Endodermal cell (in vitro differentiated cells): ENCODE data around the gene CEP85. TPM values are rescaled to one million over a fixed set of nuclear protein-coding genes. Genes with fewer than 3 reads are reported as not detected.

Source experiments
- DNase-seq: peaks from one replicate; pipeline ENCODE4 v3.0.0-alpha.2; 2017
- H3K27ac ChIP-seq: 2 replicates; pipeline ENCODE4 v1.5.1; 2013; ENCODE audit warnings: mild to moderate bottlenecking, low read depth, low read length, moderate library complexity
- H3K27me3 ChIP-seq: 2 replicates; pipeline ENCODE4 v1.6.1; 2013; ENCODE audit warnings: mild to moderate bottlenecking, low read length, moderate library complexity; ENCODE audit not compliant: insufficient read depth, control insufficient read depth, poor library complexity, severe bottlenecking
- H3K36me3 ChIP-seq: 2 replicates; pipeline ENCODE4 v1.7.0; 2013; ENCODE audit warnings: mild to moderate bottlenecking, low read length, moderate library complexity; ENCODE audit not compliant: control insufficient read depth, insufficient read depth
- H3K4me1 ChIP-seq: one replicate; pipeline ENCODE4 v1.7.0; 2013; ENCODE audit warnings: low read length; ENCODE audit not compliant: control insufficient read depth, insufficient read depth
- H3K4me3 ChIP-seq: 2 replicates; pipeline ENCODE4 v1.5.1; 2013; ENCODE audit warnings: mild to moderate bottlenecking, low read length, moderate library complexity
- H3K9ac ChIP-seq: 2 replicates; pipeline ENCODE4 v1.6.1; 2013; ENCODE audit warnings: mild to moderate bottlenecking, low read length, moderate library complexity; ENCODE audit not compliant: poor library complexity, severe bottlenecking; ENCODE audit errors: extremely low read depth
- H3K9me3 ChIP-seq: 2 replicates; pipeline ENCODE4 v1.6.1; 2013; ENCODE audit warnings: mild to moderate bottlenecking, low read length, moderate library complexity; ENCODE audit not compliant: control insufficient read depth
- H3K27ac Mint-ChIP-seq: 2 replicates; pipeline ENCODE4 v1.8.0; 2020; ENCODE audit warnings: mixed read lengths
- H3K27me3 Mint-ChIP-seq: 2 replicates; pipeline ENCODE4 v1.8.0; 2021; ENCODE audit warnings: mild to moderate bottlenecking, mixed read lengths; ENCODE audit not compliant: insufficient read depth
- H3K36me3 Mint-ChIP-seq: 2 replicates; pipeline ENCODE4 v1.8.0; 2020; ENCODE audit warnings: low read depth, mixed read lengths
- H3K4me1 Mint-ChIP-seq: 2 replicates; pipeline ENCODE4 v1.8.0; 2020; ENCODE audit warnings: mixed read lengths
- H3K4me3 Mint-ChIP-seq: 2 replicates; pipeline ENCODE4 v1.8.0; 2020; ENCODE audit warnings: mild to moderate bottlenecking, moderate library complexity, mixed read lengths
- H3K9me3 Mint-ChIP-seq: 2 replicates; pipeline ENCODE4 v1.8.0; 2020; ENCODE audit warnings: mild to moderate bottlenecking, mixed read lengths
- whole genome bisulfite sequencing, 2 experiments: methylation state at CpG; one replicate each; pipeline versions ENCODE4 v1.1.5 to v1.1.7; 2013; ENCODE audit warnings: missing lambda C conversion rate in 2 of 2, mixed read lengths in 1 of 2; ENCODE audit not compliant: insufficient coverage in 1 of 2, insufficient read length in 1 of 2; 5-methylcytosine and 5-hydroxymethylcytosine counted together
- total RNA-seq, 2 donors: library from RNA; stranded (reverse); fragmentation: NEBNext Ultra II Directional in 1 of 2; extraction: Animal tissue kit (Norgen Biotek cat#: 25700) in 1 of 2; gene quantifications; 2 replicates in 1 of 2; 3 replicates in 1 of 2; pipeline ENCODE4 v1.2.1, GENCODE V29; 2021
- TF ChIP-seq, protein P1 (sequence below): fragments of 200-600 bp; sonication (generic); conservative IDR thresholded peaks from 2 replicates; pipeline ENCODE4 v1.5.0; 2021; ENCODE audit warnings: antibody characterized with exemption, mild to moderate bottlenecking

Gene CEP85
- total RNA-seq, 2 donors from 2014 or later = 25.6 to 43.6 TPM

DNA sequence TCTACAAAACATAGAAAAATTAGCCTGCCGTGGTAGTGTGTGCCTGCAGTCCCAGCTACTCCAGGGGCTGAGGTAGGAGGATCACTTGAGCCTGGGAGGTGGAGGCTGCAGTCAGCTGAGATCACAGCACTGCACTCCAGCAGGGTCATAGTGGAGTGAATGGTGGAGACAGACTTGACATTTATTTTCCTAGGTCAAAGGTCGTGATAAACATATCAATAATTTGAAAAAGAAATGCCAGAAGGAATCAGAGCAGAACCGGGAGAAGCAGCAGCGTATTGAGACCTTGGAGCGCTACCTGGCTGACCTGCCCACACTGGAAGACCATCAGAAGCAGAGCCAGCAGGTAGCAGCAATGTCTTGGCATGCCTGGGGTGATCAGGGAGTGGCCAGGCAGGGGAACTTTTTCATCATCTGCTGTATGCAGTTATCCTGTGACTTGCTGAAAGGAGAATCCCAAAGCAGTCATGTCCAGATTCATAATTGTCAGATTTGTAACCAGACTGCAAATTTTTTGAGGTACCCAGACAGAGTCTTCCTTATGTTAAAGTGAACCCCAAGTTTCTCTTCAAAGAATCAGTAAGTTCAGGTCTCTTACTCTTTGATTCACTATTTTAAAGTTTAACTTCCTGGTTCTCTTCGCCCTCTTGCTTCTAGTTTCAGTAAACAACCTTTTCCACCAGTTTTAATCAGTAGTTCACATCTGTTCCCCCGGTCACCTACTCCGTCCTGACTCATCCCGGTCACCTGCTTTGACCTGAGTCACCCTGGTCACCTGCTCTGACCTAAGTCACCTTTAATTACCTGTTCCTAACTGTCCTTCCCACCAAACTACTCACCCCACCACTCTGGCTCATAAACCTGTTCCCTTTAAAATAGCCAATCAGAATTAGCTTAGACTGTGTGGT, 34.5 kb downstream of the CEP85 start:
- H3K36me3 Mint-ChIP-seq = peaks cover 66% of the 10 kb centered on the region
- no peak overlapping the region for H3K4me3 Mint-ChIP-seq
- 92 to 96% methylated on average over 9 of the region's 9 CpGs for WGBS, 2 experiments
- H3K9me3 Mint-ChIP-seq = peaks cover 11% of the 10 kb centered on the region
- no peaks in the 10 kb centered on the region for H3K27me3 Mint-ChIP-seq
- Histone ChIP-seq H3K27ac (no peak overlapping the region), H3K9ac (no peak overlapping the region), H3K4me3 (no peak overlapping the region), H3K36me3 (peaks cover 80% of the 10 kb centered on the region), H3K4me1 (no peaks in the 10 kb centered on the region), H3K27me3 (no peaks in the 10 kb centered on the region), H3K9me3 (peaks cover 26% of the 10 kb centered on the region)
- H3K27ac Mint-ChIP-seq = no peak overlapping the region
- no peak for DNase-seq
- no peaks in the 10 kb centered on the region for H3K4me1 Mint-ChIP-seq
- TF ChIP-seq, protein P1, sequence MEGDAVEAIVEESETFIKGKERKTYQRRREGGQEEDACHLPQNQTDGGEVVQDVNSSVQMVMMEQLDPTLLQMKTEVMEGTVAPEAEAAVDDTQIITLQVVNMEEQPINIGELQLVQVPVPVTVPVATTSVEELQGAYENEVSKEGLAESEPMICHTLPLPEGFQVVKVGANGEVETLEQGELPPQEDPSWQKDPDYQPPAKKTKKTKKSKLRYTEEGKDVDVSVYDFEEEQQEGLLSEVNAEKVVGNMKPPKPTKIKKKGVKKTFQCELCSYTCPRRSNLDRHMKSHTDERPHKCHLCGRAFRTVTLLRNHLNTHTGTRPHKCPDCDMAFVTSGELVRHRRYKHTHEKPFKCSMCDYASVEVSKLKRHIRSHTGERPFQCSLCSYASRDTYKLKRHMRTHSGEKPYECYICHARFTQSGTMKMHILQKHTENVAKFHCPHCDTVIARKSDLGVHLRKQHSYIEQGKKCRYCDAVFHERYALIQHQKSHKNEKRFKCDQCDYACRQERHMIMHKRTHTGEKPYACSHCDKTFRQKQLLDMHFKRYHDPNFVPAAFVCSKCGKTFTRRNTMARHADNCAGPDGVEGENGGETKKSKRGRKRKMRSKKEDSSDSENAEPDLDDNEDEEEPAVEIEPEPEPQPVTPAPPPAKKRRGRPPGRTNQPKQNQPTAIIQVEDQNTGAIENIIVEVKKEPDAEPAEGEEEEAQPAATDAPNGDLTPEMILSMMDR = no peak

DNA sequence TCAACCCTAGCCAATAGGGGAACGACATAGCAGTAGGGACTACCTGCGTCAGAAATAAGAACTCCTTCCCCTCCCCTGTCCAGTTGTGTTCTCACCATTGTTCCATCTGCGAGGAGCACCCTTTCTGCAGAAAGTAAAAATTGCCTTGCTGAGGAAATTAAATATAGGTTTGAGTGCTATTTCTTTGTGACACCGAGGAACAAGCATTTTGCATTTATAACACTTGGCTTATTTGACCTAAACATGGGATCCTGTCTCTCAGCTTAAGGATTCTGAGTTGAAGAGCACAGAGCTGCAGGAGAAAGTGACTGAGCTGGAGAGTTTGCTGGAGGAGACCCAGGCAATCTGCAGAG, 35.2 kb downstream of the CEP85 start:
- no peak overlapping the region for H3K27ac ChIP-seq
- H3K4me3 ChIP-seq = no peak overlapping the region
- 98 to 100% methylated on average over 3 to 4 of the region's 4 CpGs for WGBS, 2 experiments
- Mint-ChIP-seq H3K4me1 (no peaks in the 10 kb centered on the region), H3K27ac (no peak overlapping the region), H3K4me3 (no peak overlapping the region), H3K9me3 (peaks cover 11% of the 10 kb centered on the region), H3K27me3 (no peaks in the 10 kb centered on the region), H3K36me3 (peaks cover 63% of the 10 kb centered on the region)
- peaks cover 26% of the 10 kb centered on the region for H3K9me3 ChIP-seq
- H3K9ac ChIP-seq = no peak overlapping the region
- no peaks in the 10 kb centered on the region for H3K4me1 ChIP-seq
- TF ChIP-seq, protein P1 = no peak
- no peak for DNase-seq
- H3K36me3 ChIP-seq = peaks cover 78% of the 10 kb centered on the region
- no peaks in the 10 kb centered on the region for H3K27me3 ChIP-seq

DNA sequence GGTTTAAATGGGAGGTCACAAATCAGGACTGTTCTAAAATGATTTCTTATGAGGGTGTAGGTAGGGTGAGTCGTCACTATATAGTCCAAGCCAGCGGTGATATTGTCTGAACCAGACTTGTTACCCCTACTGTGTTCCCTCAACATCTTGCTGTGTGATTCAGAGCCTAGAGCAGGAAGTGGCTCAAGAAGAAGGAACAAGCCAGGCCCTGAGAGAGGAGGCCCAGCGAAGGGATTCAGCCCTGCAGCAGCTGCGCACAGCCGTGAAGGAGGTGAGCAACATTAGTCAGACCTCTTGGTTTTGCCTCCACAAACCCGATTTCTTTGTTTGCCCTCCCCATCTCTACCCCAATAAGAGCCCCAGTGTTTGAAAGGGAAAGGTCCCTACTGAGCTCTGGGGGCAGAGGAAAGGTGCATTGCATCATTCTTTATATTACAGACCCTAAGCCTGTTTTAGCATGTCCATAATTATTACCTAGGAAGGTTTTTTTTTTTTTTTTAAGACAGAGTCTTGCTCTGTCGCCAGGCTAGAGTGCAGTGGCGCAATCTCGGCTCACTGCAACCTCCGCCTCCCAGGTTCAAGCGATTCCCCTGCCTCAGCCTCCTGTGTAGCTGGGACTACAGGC, 40.9 kb downstream of the CEP85 start:
- peaks cover 4% of the 10 kb centered on the region for H3K9me3 ChIP-seq
- no peak overlapping the region for H3K4me3 ChIP-seq
- H3K4me1 ChIP-seq = peaks cover 4% of the 10 kb centered on the region
- Mint-ChIP-seq H3K27ac (peak overlapping the region; percentile 56), H3K4me3 (no peak overlapping the region), H3K9me3 (no peaks in the 10 kb centered on the region), H3K27me3 (no peaks in the 10 kb centered on the region), H3K4me1 (peaks cover 18% of the 10 kb centered on the region), H3K36me3 (peaks cover 64% of the 10 kb centered on the region)
- H3K27ac ChIP-seq = no peak overlapping the region
- DNase-seq = no peak
- peaks cover 67% of the 10 kb centered on the region for H3K36me3 ChIP-seq
- TF ChIP-seq, protein P1 = no peak
- 96% methylated on average over 6 to 11 of the region's 11 CpGs for WGBS, 2 experiments
- H3K27me3 ChIP-seq = no peaks in the 10 kb centered on the region
- H3K9ac ChIP-seq = no peak overlapping the region
